ENCODE data around the gene SKAP2.

The SKAP2 gene

DNA sequence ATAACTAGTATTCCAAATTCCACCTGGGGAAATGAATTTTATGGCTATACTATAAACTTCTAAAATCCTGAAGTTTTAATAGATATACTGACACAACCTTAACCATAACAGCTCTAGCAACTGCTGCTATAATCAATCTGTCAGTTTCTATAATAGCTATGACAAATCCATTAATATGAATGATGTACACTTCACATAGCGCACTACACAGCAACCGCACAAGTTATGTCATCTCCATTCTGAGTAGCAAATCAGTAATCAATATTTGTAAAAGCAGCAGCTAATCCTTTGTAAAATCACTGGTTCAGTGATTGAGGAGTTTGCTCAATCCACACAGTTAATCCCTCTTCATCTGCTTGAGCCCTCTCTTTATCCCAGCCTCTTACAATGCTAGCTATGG lies 105.3 kb downstream of the SKAP2 start:
- no peak for DNase-seq

DNA sequence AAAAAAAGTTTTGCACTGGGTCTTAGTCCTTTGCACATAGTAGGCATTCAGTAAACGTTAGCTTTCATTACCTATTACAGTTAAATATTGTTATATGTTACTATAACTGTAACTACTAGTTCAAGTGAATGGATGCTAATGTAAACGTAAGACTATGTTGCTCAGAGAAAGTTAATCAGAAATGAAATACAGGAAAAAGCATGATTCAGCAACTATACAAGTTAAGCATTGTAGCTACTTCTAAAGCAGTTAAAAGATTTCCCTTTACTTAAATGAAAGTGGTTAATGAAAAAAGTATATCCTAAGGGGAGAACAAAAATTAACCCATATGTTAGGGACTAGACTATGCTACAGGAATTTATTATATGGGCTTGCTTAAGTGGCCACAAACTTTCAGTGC lies 121.2 kb downstream of the SKAP2 start:
- no peak for DNase-seq

GRCh38 chr7:26735976-26736600 lies 128.3 kb downstream of the SKAP2 start:
- DNase-seq: no peak

DNA sequence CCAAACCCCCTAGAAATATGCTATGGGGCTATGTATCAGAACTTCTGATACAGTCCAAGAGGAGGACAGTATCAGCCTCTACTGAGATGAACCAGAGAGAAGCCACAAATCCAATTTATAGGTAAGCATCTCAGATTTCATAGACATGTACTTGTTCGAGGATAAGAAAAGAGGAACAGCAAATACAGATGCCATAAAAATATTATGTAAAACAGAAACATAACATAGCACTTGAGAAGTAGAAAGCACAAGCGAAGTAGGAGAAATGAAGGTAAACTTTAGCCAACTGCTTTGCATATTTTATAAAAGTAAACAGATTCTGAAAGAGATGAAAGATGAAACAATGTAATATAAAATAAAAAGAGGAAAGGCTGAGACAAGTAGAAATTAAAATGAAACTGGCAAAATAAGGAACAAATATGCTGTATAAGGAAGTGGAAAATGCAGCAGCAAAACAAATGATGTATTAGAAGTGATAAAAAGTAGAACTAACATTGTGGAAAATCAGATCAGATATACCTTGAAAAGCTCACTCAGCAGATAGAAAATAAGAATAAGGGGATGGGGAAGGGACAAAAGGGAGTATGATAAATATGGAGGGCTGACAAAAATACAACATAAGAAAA lies 135.1 kb downstream of the SKAP2 start:
- DNase-seq: peak; percentile 4 to 40

GRCh38 chr7:26726051-26726450 lies 138.3 kb downstream of the SKAP2 start:
- DNase-seq: no peak

DNA sequence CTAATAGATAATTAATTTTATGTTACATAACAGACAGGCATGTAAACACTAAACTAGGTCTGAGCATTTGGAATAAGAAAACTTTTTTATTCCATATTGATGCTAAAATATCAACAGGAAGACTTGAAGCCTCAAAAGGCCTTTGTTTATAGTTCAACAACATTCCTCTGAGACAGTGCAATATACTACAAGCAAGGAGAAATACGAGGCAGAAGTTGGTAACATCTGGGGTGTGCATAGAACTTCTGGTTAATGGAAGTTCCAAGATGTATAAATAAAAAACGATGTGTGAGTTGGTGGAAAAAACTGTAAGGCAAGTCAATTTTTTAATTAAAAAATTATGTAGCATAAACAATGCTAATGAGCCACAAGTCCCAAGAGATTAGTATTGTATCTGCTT lies 139.6 kb downstream of the SKAP2 start:
- DNase-seq: no peak

GRCh38 chr7:26723129-26723528 lies 141.3 kb downstream of the SKAP2 start:
- no peak for DNase-seq

DNA sequence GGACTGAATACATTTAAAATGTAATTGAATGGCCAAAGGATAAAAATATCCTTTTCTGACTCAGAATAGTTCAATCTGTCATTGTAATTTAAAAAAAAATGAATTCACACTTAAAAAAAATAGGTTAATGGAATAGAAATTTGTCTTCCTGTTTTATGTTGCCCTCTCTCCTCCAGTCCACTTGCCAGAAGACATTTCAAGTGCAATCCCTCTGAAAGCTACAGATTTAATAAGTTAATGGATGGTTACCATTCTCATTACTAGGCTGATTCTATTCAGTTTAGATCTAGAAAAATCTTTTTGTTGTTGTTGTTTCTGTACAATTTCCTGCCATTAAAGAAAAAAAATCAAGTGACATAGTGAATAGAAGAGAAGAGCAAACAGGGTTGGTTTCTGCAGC lies 142.9 kb downstream of the SKAP2 start:
- DNase-seq: no peak

DNA sequence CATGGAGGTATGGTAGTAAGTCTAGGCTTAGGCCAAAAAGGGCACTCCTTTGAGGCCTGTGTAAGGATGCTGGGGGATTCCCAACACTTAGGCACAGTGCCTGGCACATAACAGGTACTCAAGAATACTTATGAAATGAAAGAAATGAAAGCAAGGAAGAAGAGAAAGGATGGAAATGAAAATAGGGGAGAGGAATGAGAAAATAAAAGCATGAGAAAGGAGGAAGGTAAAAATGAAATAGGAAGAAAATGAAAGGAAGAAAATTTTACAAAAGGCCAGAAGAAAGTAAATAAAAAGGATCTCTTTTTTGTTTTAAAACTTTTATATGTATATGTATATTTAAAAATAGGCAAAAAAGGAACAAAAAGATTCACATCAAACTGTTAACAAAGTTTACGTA lies 146.3 kb downstream of the SKAP2 start:
- DNase-seq: no peak

GRCh38 chr7:26714438-26714837 lies 150.0 kb downstream of the SKAP2 start:
- no peak for DNase-seq

DNA sequence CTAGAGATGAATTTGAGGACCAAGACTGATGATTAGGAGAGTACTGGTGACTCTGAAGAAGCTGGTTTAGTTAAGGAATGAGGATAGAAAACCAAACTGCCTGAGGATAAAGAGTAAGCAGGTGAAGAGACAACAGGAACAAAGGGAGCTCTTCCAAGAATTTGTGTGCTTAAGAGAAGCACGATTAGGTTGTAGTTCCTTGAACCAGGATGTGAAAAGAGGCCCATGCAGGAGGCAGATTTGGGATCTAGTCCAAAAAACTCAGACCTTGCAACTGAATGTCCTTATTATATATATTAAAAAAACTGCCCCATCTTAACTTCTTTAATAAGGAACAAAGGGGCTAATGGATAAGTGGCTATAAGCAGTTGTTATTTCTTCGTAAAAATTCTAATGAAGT lies 150.4 kb downstream of the SKAP2 start:
- DNase-seq: no peak

GRCh38 chr7:26709210-26709990 lies 155.0 kb downstream of the SKAP2 start:
- peak; percentile 90 to 93 for DNase-seq

- DNase-seq: peak; percentile 67 to 75
Measured at GRCh38 chr7:26705567-26705966, 158.8 kb downstream of the SKAP2 start.

DNA sequence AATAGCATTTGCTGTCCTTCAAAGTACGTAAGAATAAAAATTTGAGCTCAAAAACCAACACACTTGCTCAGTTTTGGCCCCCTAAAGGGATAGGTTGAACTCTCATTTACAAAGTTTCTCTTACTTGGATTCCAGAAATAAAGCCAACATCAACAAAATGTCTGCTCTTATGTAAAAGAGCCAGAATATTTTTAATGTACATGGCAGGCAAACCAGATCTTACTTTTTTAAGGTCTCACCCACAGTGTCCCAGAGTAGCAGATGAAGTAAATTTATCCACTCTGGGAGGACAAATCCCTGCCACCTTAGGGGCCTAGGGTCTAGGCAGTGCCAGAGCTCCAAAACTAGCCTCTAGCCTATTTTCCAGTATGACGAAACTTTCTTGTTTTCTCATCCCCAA lies 159.6 kb downstream of the SKAP2 start:
- no peak for DNase-seq

DNA sequence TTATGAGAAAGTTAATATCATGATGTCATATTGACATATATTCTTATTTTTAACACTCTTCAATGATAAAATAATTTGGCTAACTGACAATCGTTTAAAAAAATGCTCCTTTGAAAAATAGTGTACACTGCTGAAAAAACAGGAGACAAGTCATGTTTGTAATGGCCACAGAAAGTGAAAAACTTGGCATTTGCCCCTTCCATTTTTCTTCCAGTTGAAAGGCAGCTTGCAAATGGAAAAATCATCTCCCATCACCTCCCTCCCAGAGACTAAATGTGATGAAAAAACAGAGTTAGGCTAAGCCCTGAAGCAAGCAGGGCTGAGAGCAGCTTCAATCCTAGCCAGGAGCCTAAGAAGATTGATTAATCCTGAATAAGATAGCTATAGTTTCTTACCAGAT lies 160.4 kb downstream of the SKAP2 start:
- DNase-seq: no peak

- DNase-seq: no peak
Measured at GRCh38 chr7:26700893-26701292, 163.5 kb downstream of the SKAP2 start.

- no peak for DNase-seq
Measured at GRCh38 chr7:26700386-26700785, 164.0 kb downstream of the SKAP2 start.

GRCh38 chr7:26699766-26700165 lies 164.6 kb downstream of the SKAP2 start:
- DNase-seq: no peak

- DNase-seq: no peak
Measured at GRCh38 chr7:26698806-26699205, 165.6 kb downstream of the SKAP2 start.

- no peak for DNase-seq
Measured at GRCh38 chr7:26698194-26698593, 166.2 kb downstream of the SKAP2 start.

GRCh38 chr7:26696978-26697377 lies 167.4 kb downstream of the SKAP2 start:
- DNase-seq: no peak

- DNase-seq: no peak
Measured at GRCh38 chr7:26696161-26696560, 168.2 kb downstream of the SKAP2 start.

DNA sequence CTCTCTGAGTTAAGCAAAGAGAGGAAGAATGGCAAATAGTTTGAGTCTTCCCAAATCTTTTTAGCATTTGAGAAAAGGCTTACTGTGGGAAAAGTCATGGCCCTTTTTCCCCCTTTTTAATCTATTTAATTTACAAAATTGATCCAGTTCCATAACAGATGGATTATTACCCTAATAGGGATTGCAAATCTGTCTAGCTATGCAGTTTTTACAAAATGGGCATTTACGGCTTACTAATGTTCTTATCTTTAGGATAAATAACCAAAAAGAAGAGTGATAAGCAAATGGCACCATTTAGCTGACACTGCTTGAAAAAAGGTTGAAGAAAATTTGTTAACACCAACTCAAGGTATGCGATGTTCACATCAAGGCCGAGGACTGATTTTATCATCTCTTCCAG lies 169.7 kb downstream of the SKAP2 start:
- DNase-seq: no peak

DNA sequence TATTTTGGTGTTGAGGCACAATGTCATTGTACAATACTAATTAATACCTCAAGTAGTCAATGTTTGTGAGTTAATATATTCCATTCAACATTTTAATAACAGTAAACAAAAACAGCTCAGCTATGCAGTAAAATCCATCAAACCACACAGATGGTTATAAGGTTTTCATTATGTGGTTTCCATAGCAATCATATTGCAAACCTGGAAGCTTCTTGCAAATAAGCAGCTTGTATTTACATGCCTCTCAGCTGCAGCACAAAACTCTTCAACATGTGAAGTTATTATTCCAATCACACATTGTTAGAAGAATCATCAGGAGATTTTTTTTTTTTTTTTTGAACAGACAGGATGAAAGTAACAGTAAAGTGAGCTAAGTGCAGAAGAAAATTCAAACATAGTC lies 170.2 kb downstream of the SKAP2 start:
- no peak for DNase-seq

All from Kasumi-1 (cell line).